ACHN (cell line): ENCODE data around the gene VRK3.

Source experiments
- DNase-seq: peaks from one replicate; pipeline ENCODE4 v3.0.0-alpha.2; 2015
- in situ Hi-C: cut with HindIII; loops from 2 replicates; pipeline ENCODE4 v1.10.0; 2017; ENCODE audit warnings: low sequenced_read_pairs, low pct_ligation_motif_present, low pct_unique_long_range_greater_than_20kb

The VRK3 gene

GRCh38 chr19:50039968-50040367, 14.8 kb upstream of the VRK3 start:
- in situ Hi-C loops: no loop called here
- no peak for DNase-seq

- DNase-seq: no peak
- in situ Hi-C loops: no loop called here
Measured at GRCh38 chr19:50036908-50037307, 11.7 kb upstream of the VRK3 start.

- in situ Hi-C loops: no loop called here
- DNase-seq: no peak
Measured at GRCh38 chr19:50030937-50031336, 5.8 kb upstream of the VRK3 start.

- DNase-seq: no peak
- in situ Hi-C loops: no loop called here
Measured at GRCh38 chr19:50030225-50030624, 5.1 kb upstream of the VRK3 start.

GRCh38 chr19:50026550-50026906, 1.4 kb upstream of the VRK3 start:
- DNase-seq: no peak
- in situ Hi-C loops: no loop called here

- in situ Hi-C loops: no loop called here
- DNase-seq: peak; percentile 93
Measured at GRCh38 chr19:50025794-50026549, 800 bp upstream of the VRK3 start, which contains the start of gene ZNF473. Gene ZNF473, plus strand, starts transcription at chr19:50026005. Its CDS starts 5,078 bp downstream, at chr19:50031083.

GRCh38 chr19:50024719-50025021, 502 bp downstream of the VRK3 start:
- in situ Hi-C loops: no loop called here

GRCh38 chr19:50022823-50023222, 2.3 kb downstream of the VRK3 start:
- in situ Hi-C loops: no loop called here
- DNase-seq: no peak

More at GRCh38 chr19:50024719-50025021, 502 bp downstream of the VRK3 start:
- no peak for DNase-seq

- peak; percentile 81 for DNase-seq
- in situ Hi-C loops: no loop called here
Measured at GRCh38 chr19:50020481-50020880, 4.7 kb downstream of the VRK3 start.

- in situ Hi-C loops: no loop called here
- DNase-seq: no peak
Measured at GRCh38 chr19:50016225-50016807, 8.9 kb downstream of the VRK3 start.

GRCh38 chr19:50008532-50008931, 16.6 kb downstream of the VRK3 start:
- in situ Hi-C loops: no loop called here
- DNase-seq: no peak

GRCh38 chr19:50007947-50008346, 17.2 kb downstream of the VRK3 start:
- in situ Hi-C loops: no loop called here
- DNase-seq: no peak

GRCh38 chr19:50007170-50007569, 18.0 kb downstream of the VRK3 start:
- no peak for DNase-seq
- in situ Hi-C loops: no loop called here

- in situ Hi-C loops: no loop called here
- no peak for DNase-seq
Measured at GRCh38 chr19:50005428-50005827, 19.7 kb downstream of the VRK3 start.

GRCh38 chr19:50003810-50004419, 21.3 kb downstream of the VRK3 start:
- in situ Hi-C loops: no loop called here
- peak; percentile 94 for DNase-seq

- in situ Hi-C loops: no loop called here
- DNase-seq: no peak
Measured at GRCh38 chr19:50003254-50003788, 21.9 kb downstream of the VRK3 start.

- in situ Hi-C loops: no loop called here
Measured at GRCh38 chr19:50002386-50002960, 22.7 kb downstream of the VRK3 start.

GRCh38 chr19:50001775-50002174, 23.4 kb downstream of the VRK3 start:
- in situ Hi-C loops: no loop called here
- DNase-seq: no peak

More at GRCh38 chr19:50002386-50002960, 22.7 kb downstream of the VRK3 start:
- no peak for DNase-seq

- DNase-seq: no peak
- in situ Hi-C loops: no loop called here
Measured at GRCh38 chr19:50000841-50001557, 24.2 kb downstream of the VRK3 start.
